Ascending aorta (tissue), 2 donors: ENCODE measurements around the gene CCDC63. TPM values are rescaled to one million over a fixed set of nuclear protein-coding genes. Genes with fewer than 3 reads are reported as not detected.

Source experiments
- DNase-seq, 2 donors: peaks; one replicate each; pipeline ENCODE4 v3.0.0-alpha.2; 2019; ENCODE audit warnings: low spot score in 2 of 2
- H3K27ac ChIP-seq, 2 donors: fragments of 200-600 bp; sonication (generic); one replicate each; pipeline ENCODE4 v1.5.1; 2016 to 2017; ENCODE audit warnings: mild to moderate bottlenecking in 1 of 2
- H3K27me3 ChIP-seq: fragments of 200-600 bp; sonication (generic); one replicate; pipeline ENCODE4 v1.5.1; 2017
- H3K36me3 ChIP-seq, 2 donors: fragments of 200-600 bp; sonication (generic); one replicate each; pipeline ENCODE4 v1.5.1; 2016
- H3K4me1 ChIP-seq, 2 donors: fragments of 200-600 bp; sonication (generic); one replicate each; pipeline ENCODE4 v1.5.1; 2016 to 2017; ENCODE audit warnings: mild to moderate bottlenecking in 1 of 2
- H3K4me3 ChIP-seq, 2 donors: fragments of 200-600 bp; sonication (generic); one replicate each; pipeline ENCODE4 v1.5.1; 2016 to 2017; ENCODE audit warnings: mild to moderate bottlenecking in 1 of 2
- H3K9me3 ChIP-seq, 2 donors: fragments of 200-600 bp; sonication (generic); one replicate each; pipeline ENCODE4 v1.5.1; 2016
- intact Hi-C: fragments of 100-400 bp; cut with DNase I; formaldehyde crosslinking; loops from one replicate; pipeline ENCODE4 v1.15.1; 2023
- total RNA-seq: library from RNA; depleted of rRNA; stranded (reverse); fragments of >200 nt; gene quantifications from one replicate; pipeline ENCODE4 v1.1.0, GENCODE V29; 2016
- TF ChIP-seq, protein P1 (sequence below), 3 experiments: fragments of 200-600 bp in 2 of 3; fragments of 450-650 bp in 1 of 3; sonication (generic) in 2 of 3; IDR thresholded peaks; one replicate each; pipeline ENCODE4 v1.5.1; 2016 to 2019; ENCODE audit warnings: antibody characterized with exemption in 3 of 3, mild to moderate bottlenecking in 1 of 3, moderate library complexity in 1 of 3

CCDC63 gene
- total RNA-seq, 1 donor from 2014 or later, result not detected

DNA sequence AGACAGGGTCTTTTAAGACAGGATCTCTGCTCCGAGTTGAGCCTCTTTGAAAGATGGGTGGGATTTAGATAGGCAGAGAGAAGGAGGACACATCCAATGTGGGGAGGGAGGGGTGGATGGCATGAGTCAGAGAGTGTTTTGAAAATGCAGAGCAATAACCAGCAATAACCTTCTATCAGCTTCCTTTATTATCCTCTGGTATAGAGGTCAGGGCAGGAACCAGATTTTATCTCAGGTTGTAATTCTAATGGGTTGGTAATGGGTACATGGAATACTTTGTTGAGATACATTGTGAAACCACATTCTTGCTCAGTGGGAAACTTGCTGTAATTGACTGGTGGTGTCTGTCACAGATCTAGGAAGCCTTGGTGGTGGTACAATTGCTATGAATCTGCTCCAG is 37.6 kb upstream of the CCDC63 start:
- H3K4me3 ChIP-seq, result no peak overlapping the region
- TF ChIP-seq, protein P1, sequence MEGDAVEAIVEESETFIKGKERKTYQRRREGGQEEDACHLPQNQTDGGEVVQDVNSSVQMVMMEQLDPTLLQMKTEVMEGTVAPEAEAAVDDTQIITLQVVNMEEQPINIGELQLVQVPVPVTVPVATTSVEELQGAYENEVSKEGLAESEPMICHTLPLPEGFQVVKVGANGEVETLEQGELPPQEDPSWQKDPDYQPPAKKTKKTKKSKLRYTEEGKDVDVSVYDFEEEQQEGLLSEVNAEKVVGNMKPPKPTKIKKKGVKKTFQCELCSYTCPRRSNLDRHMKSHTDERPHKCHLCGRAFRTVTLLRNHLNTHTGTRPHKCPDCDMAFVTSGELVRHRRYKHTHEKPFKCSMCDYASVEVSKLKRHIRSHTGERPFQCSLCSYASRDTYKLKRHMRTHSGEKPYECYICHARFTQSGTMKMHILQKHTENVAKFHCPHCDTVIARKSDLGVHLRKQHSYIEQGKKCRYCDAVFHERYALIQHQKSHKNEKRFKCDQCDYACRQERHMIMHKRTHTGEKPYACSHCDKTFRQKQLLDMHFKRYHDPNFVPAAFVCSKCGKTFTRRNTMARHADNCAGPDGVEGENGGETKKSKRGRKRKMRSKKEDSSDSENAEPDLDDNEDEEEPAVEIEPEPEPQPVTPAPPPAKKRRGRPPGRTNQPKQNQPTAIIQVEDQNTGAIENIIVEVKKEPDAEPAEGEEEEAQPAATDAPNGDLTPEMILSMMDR (IDR thresholded peaks at IDR 0.05), result no peak
- no peaks in the 10 kb centered on the region for H3K4me1 ChIP-seq
- H3K27ac ChIP-seq, result no peak overlapping the region
- intact Hi-C loops, result no loop called here
- H3K36me3 ChIP-seq, result no peaks in the 10 kb centered on the region
- H3K27me3 ChIP-seq, result no peaks in the 10 kb centered on the region
- peaks cover 0 to 5% of the 10 kb centered on the region in 2 donors for H3K9me3 ChIP-seq
- DNase-seq, result no peak

DNA sequence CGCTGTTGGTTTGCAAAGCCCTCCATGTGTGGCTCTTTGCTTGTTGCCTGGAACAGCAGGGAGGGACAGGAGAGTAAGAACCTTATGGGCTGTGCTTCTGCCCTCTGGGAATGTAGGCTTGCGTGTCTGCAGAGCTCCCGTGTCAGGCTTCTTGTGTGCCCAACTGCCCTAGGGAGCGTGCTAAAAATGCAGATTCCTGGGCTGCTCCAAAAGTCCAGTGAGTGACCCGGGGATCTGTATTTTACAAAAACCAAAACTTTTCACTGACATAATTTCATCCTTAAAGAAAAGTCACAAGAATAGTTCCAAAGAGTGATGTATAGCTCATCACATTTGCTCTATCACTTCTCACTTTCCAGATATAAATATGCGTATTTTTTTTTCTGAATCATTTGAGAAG is 34.8 kb upstream of the CCDC63 start:
- intact Hi-C loops, result no loop called here
- no peak for DNase-seq
- TF ChIP-seq, protein P1 (IDR thresholded peaks at IDR 0.05), result no peak
- H3K36me3 ChIP-seq, result no peaks in the 10 kb centered on the region
- H3K9me3 ChIP-seq, result no peaks in the 10 kb centered on the region
- H3K27ac ChIP-seq, result no peak overlapping the region
- no peak overlapping the region for H3K4me3 ChIP-seq
- no peaks in the 10 kb centered on the region for H3K4me1 ChIP-seq
- H3K27me3 ChIP-seq, result no peaks in the 10 kb centered on the region

DNA sequence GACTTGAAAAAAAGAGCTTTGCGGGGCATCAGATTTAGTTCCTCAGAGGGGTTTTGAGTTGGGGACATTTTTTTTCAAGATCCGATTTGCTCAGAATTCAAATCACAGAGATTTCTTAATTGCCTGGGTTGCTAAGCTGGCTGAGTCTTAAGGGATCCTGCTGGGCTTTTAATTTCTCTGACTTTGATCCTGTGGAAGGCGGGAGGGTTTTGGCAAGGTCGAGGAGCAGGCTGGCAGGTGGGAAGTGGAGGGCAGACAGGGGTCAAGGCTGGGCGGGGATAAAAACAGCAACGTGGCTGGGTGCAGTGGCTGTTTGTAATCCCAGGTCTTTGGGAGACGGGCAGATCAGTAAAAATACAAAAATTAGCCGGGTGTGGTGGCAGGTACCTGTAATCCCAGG is 33.5 kb upstream of the CCDC63 start:
- no peak overlapping the region for H3K27ac ChIP-seq
- intact Hi-C loops, result no loop called here
- H3K4me1 ChIP-seq, result no peaks in the 10 kb centered on the region
- no peak for DNase-seq
- no peaks in the 10 kb centered on the region for H3K9me3 ChIP-seq
- H3K36me3 ChIP-seq, result no peaks in the 10 kb centered on the region
- no peak overlapping the region for H3K4me3 ChIP-seq
- H3K27me3 ChIP-seq, result no peaks in the 10 kb centered on the region
- TF ChIP-seq, protein P1 (IDR thresholded peaks at IDR 0.05), result no peak

DNA sequence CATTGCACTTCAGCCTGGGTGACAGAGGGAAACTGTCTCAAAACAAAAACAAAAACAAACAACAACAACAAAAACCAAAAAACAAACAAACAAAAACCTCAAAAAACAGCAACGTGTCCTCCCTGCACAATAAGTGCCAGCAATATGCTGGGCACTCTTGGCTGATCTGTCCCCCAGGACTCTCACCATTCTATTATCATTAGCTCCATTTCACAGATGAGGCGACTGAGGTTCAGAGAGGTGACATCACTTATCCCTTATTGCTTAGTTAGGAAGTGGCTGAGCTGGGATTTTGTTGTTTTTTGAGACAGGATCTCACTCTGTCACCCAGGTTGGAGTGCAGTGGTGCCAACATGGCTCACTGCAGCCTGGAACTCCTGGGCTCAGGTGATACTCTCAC is 33.0 kb upstream of the CCDC63 start:
- no peak overlapping the region for H3K27ac ChIP-seq
- no peaks in the 10 kb centered on the region for H3K36me3 ChIP-seq
- H3K9me3 ChIP-seq, result no peaks in the 10 kb centered on the region
- H3K27me3 ChIP-seq, result no peaks in the 10 kb centered on the region
- intact Hi-C loops, result no loop called here
- no peak for DNase-seq
- TF ChIP-seq, protein P1 (IDR thresholded peaks at IDR 0.05), result no peak
- no peak overlapping the region for H3K4me3 ChIP-seq
- H3K4me1 ChIP-seq, result no peaks in the 10 kb centered on the region

DNA sequence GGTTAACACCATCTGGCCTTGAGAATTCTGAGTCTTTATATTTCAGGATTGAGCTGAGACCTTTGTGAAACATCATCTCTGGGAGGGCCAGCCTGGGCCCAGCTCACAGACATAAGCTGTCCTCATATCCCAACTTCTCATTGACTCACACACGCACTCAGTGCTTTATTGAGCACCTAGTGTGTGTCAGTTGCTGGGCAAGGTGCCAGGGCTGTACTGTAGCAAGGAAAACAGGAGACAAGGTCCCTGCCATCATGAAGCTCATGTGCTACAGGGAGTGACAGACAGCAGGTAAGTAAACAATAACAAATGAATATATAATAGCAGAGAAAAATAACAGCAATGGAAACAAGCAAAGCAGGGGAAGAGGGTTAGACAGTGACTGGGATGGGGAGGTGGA is 30.5 kb upstream of the CCDC63 start:
- no peaks in the 10 kb centered on the region for H3K4me1 ChIP-seq

More for the DNA sequence above, 30.5 kb upstream of the CCDC63 start:
- intact Hi-C loops, result no loop called here
- no peaks in the 10 kb centered on the region for H3K36me3 ChIP-seq
- H3K9me3 ChIP-seq, result no peaks in the 10 kb centered on the region
- no peak overlapping the region for H3K27ac ChIP-seq
- TF ChIP-seq, protein P1 (IDR thresholded peaks at IDR 0.05), result no peak
- H3K27me3 ChIP-seq, result no peaks in the 10 kb centered on the region
- no peak overlapping the region for H3K4me3 ChIP-seq
- no peak for DNase-seq
